ENCODE measurements around the gene RAB3A. TPM values are rescaled to one million over a fixed set of nuclear protein-coding genes. Genes with fewer than 3 reads are reported as not detected.

RAB3A gene
- polyA plus RNA-seq, 2 of the 4 experiments (the other 2 are of a cell fraction): 0.39 to 1.0 TPM

GRCh38 chr19:18152442-18152816 is 51.4 kb downstream of the RAB3A start (continued):
- TF ChIP-seq ZC3H11A (IDR thresholded peaks at IDR 0.05) (no peak), HOXA7 (CRISPR knock-in tag; IDR thresholded peaks at IDR 0.05) (no peak), JUN (IDR thresholded peaks at IDR 0.05) (peak in 1 of 2 experiments; percentile 46; a peak in 2 of 5 replicates), ZFP36 (IDR thresholded peaks at IDR 0.05; ENCODE audit: borderline replicate concordance, partially characterized antibody) (no peak), CHD2 (IDR thresholded peaks at IDR 0.05; ENCODE audit: low read length, partially characterized antibody) (no peak), FOSB (CRISPR knock-in tag; IDR thresholded peaks at IDR 0.05) (no peak)

GRCh38 chr19:18150776-18151624 is 52.8 kb downstream of the RAB3A start:
- CTCF ChIA-PET: interaction anchor here (0.6 to 2.4 kb wide), 13 partner anchors 8 to 218 kb away, joined by 3 to 10 read pairs (median 5); partner anchors contain the start of gene CCDC124
- TF ChIP-seq SREBF2 (IDR thresholded peaks at IDR 0.05): no peak
- TF ChIP-seq FOSL2 (IDR thresholded peaks at IDR 0.05): no peak
- no peak for TF ChIP-seq FOSL2 (CRISPR knock-in tag; IDR thresholded peaks at IDR 0.05)
- no peak for TF ChIP-seq GATA3 (IDR thresholded peaks at IDR 0.05; ENCODE audit: borderline replicate concordance)
- no peak for TF ChIP-seq ZC3H11A (IDR thresholded peaks at IDR 0.05)
- no peak for TF ChIP-seq NR3C1 (IDR thresholded peaks at IDR 0.05)
- no peak for TF ChIP-seq JUN (IDR thresholded peaks at IDR 0.05)
- TF ChIP-seq RAD21 (conservative IDR thresholded peaks at IDR 0.05 in 1 of 2, IDR thresholded peaks at IDR 0.05 in 1 of 2): no peak
- no peak for TF ChIP-seq KDM1A (IDR thresholded peaks at IDR 0.05; ENCODE audit: low read depth)
- TF ChIP-seq HEYL (CRISPR knock-in tag; IDR thresholded peaks at IDR 0.05): no peak
- TF ChIP-seq FOXS1 (CRISPR knock-in tag; IDR thresholded peaks at IDR 0.05): no peak
- no peak for TF ChIP-seq HMGXB4 (CRISPR knock-in tag; IDR thresholded peaks at IDR 0.05; ENCODE audit: borderline replicate concordance)
- TF ChIP-seq FOSB (CRISPR knock-in tag; IDR thresholded peaks at IDR 0.05): no peak
- no peak for TF ChIP-seq MAX (IDR thresholded peaks at IDR 0.05)
- POLR2A ChIA-PET: interaction anchor here (0.6 kb wide), 1 partner anchor 13 kb away, joined by 3 read pairs; no protein-coding TSS in a partner anchor
- H3K4me2 ChIP-seq: peak overlapping the region; percentile 86
- peaks cover 14% of the 10 kb centered on the region for H3K4me1 ChIP-seq
- no peak for ATAC-seq
- H3K9me3 ChIP-seq: no peaks in the 10 kb centered on the region
- no peak for DNase-seq (ENCODE audit: low read depth in 1 of 2, low spot score in 1 of 2)
- WGBS (ENCODE audit: missing lambda C conversion rate): 92% methylated on average over 12 of the region's 18 CpGs
- H3K27ac ChIP-seq: peak overlapping the region; percentile 85 to 95
- FAIRE-seq: no peak
- no peak overlapping the region; the same call in 2 of the 3 replicates for H3K4me3 ChIP-seq

- Histone ChIP-seq H3K4me1 (peaks cover 13% of the 10 kb centered on the region), H3K4me3 (no peak overlapping the region), H3K27ac (no peak overlapping the region), H3K9me3 (no peaks in the 10 kb centered on the region), H3K4me2 (no peak overlapping the region)
- ChIA-PET CTCF (interaction anchor here (0.9 to 2.4 kb wide), 5 partner anchors 12 to 102 kb away, joined by 3 to 6 read pairs (median 4); no protein-coding TSS in a partner anchor), POLR2A (no interaction called here)
- no peak for DNase-seq (ENCODE audit: low read depth in 1 of 2, low spot score in 1 of 2)
- 90% methylated on average over 16 of the region's 16 CpGs for WGBS (ENCODE audit: missing lambda C conversion rate)
- TF ChIP-seq JUNB (IDR thresholded peaks at IDR 0.05) (no peak), HEYL (CRISPR knock-in tag; IDR thresholded peaks at IDR 0.05) (no peak), SREBF2 (IDR thresholded peaks at IDR 0.05) (no peak), HMGXB4 (CRISPR knock-in tag; IDR thresholded peaks at IDR 0.05; ENCODE audit: borderline replicate concordance) (no peak), HDAC2 (IDR thresholded peaks at IDR 0.05) (no peak), ELK1 (IDR thresholded peaks at IDR 0.05; ENCODE audit: low read depth, low read length) (no peak)
- no peak for ATAC-seq
- FAIRE-seq: no peak
Measured at GRCh38 chr19:18149596-18149975, 54.3 kb downstream of the RAB3A start.

All from A549 (cell line).